HCT116 (cell line): ENCODE measurements around the gene AOC3. TPM values are rescaled to one million over a fixed set of nuclear protein-coding genes. Genes with fewer than 3 reads are reported as not detected.

Experiments
- ATAC-seq: fragments of 200-7000 bp; cut with Tn5 transposase; 2 replicates; pipeline ENCODE4 v1.9.1; 2020; ENCODE audit warnings: mild to moderate bottlenecking, moderate library complexity
- BruUV-seq: library from RNA; stranded (reverse); fragments of 400-500 nt; replicated peaks from 2 replicates; lab custom pipeline; 2021; lab: Mats Ljungman, UMichigan
- CTCF ChIA-PET: fragments of 300-600 bp; sonication (Branson Sonifier 250); formaldehyde crosslinking; loops from one replicate; lab custom pipeline; 2021; ENCODE audit warnings: antibody characterized with exemption; lab: Charles Lee
- POLR2A ChIA-PET: fragments of 300-600, 350-600 bp; sonication (Branson Sonifier 250); formaldehyde crosslinking; loops from one replicate; lab custom pipeline; 2021; ENCODE audit warnings: antibody characterized with exemption; lab: Charles Lee
- RAD21 ChIA-PET, 2 experiments: fragments of 300-600 bp; sonication (Branson Sonifier 250); formaldehyde crosslinking; loops; one replicate each; lab custom pipeline; 2023; ENCODE audit warnings: low total read pairs in 2 of 2; ENCODE audit not compliant: uncharacterized antibody in 2 of 2, unreplicated experiment in 2 of 2, low non-redundant PET in 1 of 2; lab: Charles Lee
- DNase-seq: peaks from one replicate; pipeline ENCODE4 v3.0.0-alpha.2; 2010; ENCODE audit warnings: low read depth, low spot score
- H2AFZ ChIP-seq: fragments of 200-600 bp; shearing (Covaris generic), sonication (generic); 2 replicates; pipeline ENCODE4 v1.6.1; 2017; ENCODE audit warnings: low read depth, mixed run types, mixed read lengths, antibody characterized with exemption, low read length; ENCODE audit not compliant: poor library complexity, severe bottlenecking
- H3K27ac ChIP-seq: 2 replicates; pipeline ENCODE4 v1.5.1; 2012; ENCODE audit warnings: low read depth, low read length
- H3K27me3 ChIP-seq: fragments of 200-600 bp; sonication (generic); 2 replicates; pipeline ENCODE4 v1.6.1; 2016; ENCODE audit warnings: mixed run types, low read length, mixed read lengths; ENCODE audit not compliant: insufficient read depth
- H3K36me3 ChIP-seq, 2 experiments: fragments of 200-500 bp in 1 of 2; fragments of 200-600 bp in 1 of 2; sonication (Bioruptor generic) in 1 of 2; sonication (generic) in 1 of 2; 2 replicates each; pipeline versions ENCODE4 v1.5.1 to v1.6.1; 2014 to 2016; ENCODE audit warnings: low read length in 2 of 2, inconsistent platforms in 1 of 2, mixed read lengths in 1 of 2, mixed run types in 1 of 2; ENCODE audit not compliant: insufficient read depth in 2 of 2, control insufficient read depth in 1 of 2
- H3K4me1 ChIP-seq, 2 experiments: fragments of 200-600 bp in 1 of 2; sonication (generic) in 1 of 2; 2 replicates each; pipeline versions ENCODE4 v1.5.1 to v1.6.1; 2012 to 2017; ENCODE audit warnings: low read length in 2 of 2, inconsistent platforms in 1 of 2, mild to moderate bottlenecking in 1 of 2, mixed read lengths in 1 of 2, mixed run types in 1 of 2, moderate library complexity in 1 of 2; ENCODE audit not compliant: insufficient read depth in 2 of 2, control insufficient read depth in 1 of 2
- H3K4me2 ChIP-seq: fragments of 200-600 bp; sonication (generic); 2 replicates; pipeline ENCODE4 v1.6.1; 2017; ENCODE audit warnings: mixed run types, low read length, mixed read lengths
- H3K4me3 ChIP-seq, 2 experiments: fragments of 200-600 bp in 1 of 2; sonication (generic) in 1 of 2; replicated peaks in 1 of 2; 2 replicates each; pipeline ENCODE4 v1.5.1; 2011 to 2016; ENCODE audit warnings: low read length in 2 of 2, control low read depth in 1 of 2, low read depth in 1 of 2, mild to moderate bottlenecking in 1 of 2, mixed read lengths in 1 of 2, mixed run types in 1 of 2
- H3K79me2 ChIP-seq: fragments of 200-600 bp; sonication (generic); 2 replicates; pipeline ENCODE4 v1.6.1; 2017; ENCODE audit warnings: mild to moderate bottlenecking, mixed run types, low read length, moderate library complexity, mixed read lengths; ENCODE audit not compliant: insufficient read depth
- H3K9ac ChIP-seq: fragments of 200-600 bp; sonication (generic); 2 replicates; pipeline ENCODE4 v1.6.1; 2016; ENCODE audit warnings: low read length, mixed read lengths
- H3K9me2 ChIP-seq: fragments of 200-600 bp; sonication (generic), shearing (Covaris generic); 2 replicates; pipeline ENCODE4 v1.6.1; 2017; ENCODE audit warnings: mixed run types, mild to moderate bottlenecking, moderate library complexity; ENCODE audit not compliant: insufficient read depth
- H3K9me3 ChIP-seq, 2 experiments: fragments of 200-500 bp in 1 of 2; fragments of 200-600 bp in 1 of 2; sonication (Bioruptor generic) in 1 of 2; sonication (generic) in 1 of 2; 2 replicates each; pipeline ENCODE4 v1.6.1; 2014 to 2017; ENCODE audit warnings: low read length in 2 of 2, mixed read lengths in 2 of 2, inconsistent platforms in 1 of 2, low read depth in 1 of 2, mild to moderate bottlenecking in 1 of 2, mixed run types in 1 of 2, moderate library complexity in 1 of 2; ENCODE audit not compliant: control insufficient read depth in 1 of 2, insufficient read depth in 1 of 2
- H4K20me1 ChIP-seq: fragments of 200-600 bp; sonication (generic), shearing (Covaris generic); 2 replicates; pipeline ENCODE4 v1.6.1; 2017; ENCODE audit warnings: mixed run types, mild to moderate bottlenecking, moderate library complexity; ENCODE audit not compliant: insufficient read depth
- CBX3 ChIP-seq: IDR thresholded peaks from 2 replicates; pipeline ENCODE4 v1.6.1; 2012; ENCODE audit warnings: low read depth
- CEBPB ChIP-seq: IDR thresholded peaks from 2 replicates; pipeline ENCODE4 v1.6.1; 2012; ENCODE audit warnings: low read depth
- EGR1 ChIP-seq: IDR thresholded peaks from 2 replicates; pipeline ENCODE4 v1.6.1; 2012; ENCODE audit warnings: low read depth
- ELF1 ChIP-seq: IDR thresholded peaks from 2 replicates; pipeline ENCODE4 v1.6.1; 2012; ENCODE audit warnings: low read depth, borderline replicate concordance
- EZH2 ChIP-seq: fragments of 200-600 bp; sonication (generic); IDR thresholded peaks from 2 replicates; pipeline ENCODE4 v1.6.1; 2017; ENCODE audit warnings: antibody characterized with exemption, mixed run types
- EZH2phosphoT487 ChIP-seq: fragments of 200-600 bp; IDR thresholded peaks from 2 replicates; pipeline ENCODE4 v1.6.1; 2018; ENCODE audit warnings: antibody characterized with exemption, borderline replicate concordance
- FOSL1 ChIP-seq: IDR thresholded peaks from 2 replicates; pipeline ENCODE4 v1.6.1; 2012; ENCODE audit warnings: low read depth
- JUND ChIP-seq: IDR thresholded peaks from 2 replicates; pipeline ENCODE4 v1.6.1; 2012
- POLR2A ChIP-seq: IDR thresholded peaks from 2 replicates; pipeline ENCODE4 v1.7.0; 2011; ENCODE audit warnings: borderline replicate concordance; ENCODE audit not compliant: insufficient read depth, insufficient read length; ENCODE audit errors: extremely low read depth
- POLR2AphosphoS5 ChIP-seq: IDR thresholded peaks from 2 replicates; pipeline ENCODE4 v1.6.1; 2011; ENCODE audit warnings: mild to moderate bottlenecking, low read depth, low read length, moderate library complexity
- RAD21 ChIP-seq: IDR thresholded peaks from 2 replicates; pipeline ENCODE4 v1.6.1; 2012; ENCODE audit warnings: low read depth, mild to moderate bottlenecking
- SIN3A ChIP-seq: IDR thresholded peaks from 2 replicates; pipeline ENCODE4 v1.6.1; 2012; ENCODE audit warnings: low read depth
- SP1 ChIP-seq: IDR thresholded peaks from 2 replicates; pipeline ENCODE4 v1.6.1; 2012; ENCODE audit warnings: low read depth
- SRF ChIP-seq: IDR thresholded peaks from 2 replicates; pipeline ENCODE4 v1.6.1; 2012; ENCODE audit warnings: low read depth
- TCF7L2 ChIP-seq: IDR thresholded peaks from 2 replicates; pipeline ENCODE4 v1.7.0; 2011; ENCODE audit warnings: borderline replicate concordance, inconsistent platforms; ENCODE audit not compliant: insufficient read depth, insufficient read length; ENCODE audit errors: extremely low read depth
- YY1 ChIP-seq: IDR thresholded peaks from 2 replicates; pipeline ENCODE4 v1.6.1; 2011; ENCODE audit warnings: low read length, low read depth, moderate library complexity, mild to moderate bottlenecking; ENCODE audit not compliant: insufficient replicate concordance; ENCODE audit errors: extremely low read depth
- ZFX ChIP-seq: fragments of 450-650 bp; IDR thresholded peaks from 2 replicates; pipeline ENCODE4 v1.6.1; 2017
- ZNF274 ChIP-seq: fragments of 200-500 bp; sonication (Bioruptor generic); IDR thresholded peaks from 2 replicates; pipeline ENCODE4 v1.6.1; 2014; ENCODE audit warnings: mild to moderate bottlenecking, low read depth, low read length, inconsistent platforms
- intact Hi-C: fragments of 100-400 bp; cut with micrococcal nuclease; formaldehyde crosslinking; loops from 2 replicates; pipeline ENCODE4 v1.10.0; 2022
- total RNA-seq: library from RNA; stranded (reverse); gene quantifications from one replicate; pipeline ENCODE4 v1.2.1, GENCODE V29; 2021; ENCODE audit not compliant: unreplicated experiment
- TF ChIP-seq, protein P1 (sequence below): IDR thresholded peaks from 2 replicates; pipeline ENCODE4 v1.6.1; 2012; ENCODE audit warnings: low read depth
- TF ChIP-seq, protein P2 (sequence below): IDR thresholded peaks from 2 replicates; pipeline ENCODE4 v1.6.1; 2011; ENCODE audit warnings: mild to moderate bottlenecking, low read length, moderate library complexity; ENCODE audit not compliant: insufficient replicate concordance; ENCODE audit errors: extremely low read depth

Gene AOC3
- total RNA-seq, 1 experiment from 2014 or later: 5.9 TPM

DNA sequence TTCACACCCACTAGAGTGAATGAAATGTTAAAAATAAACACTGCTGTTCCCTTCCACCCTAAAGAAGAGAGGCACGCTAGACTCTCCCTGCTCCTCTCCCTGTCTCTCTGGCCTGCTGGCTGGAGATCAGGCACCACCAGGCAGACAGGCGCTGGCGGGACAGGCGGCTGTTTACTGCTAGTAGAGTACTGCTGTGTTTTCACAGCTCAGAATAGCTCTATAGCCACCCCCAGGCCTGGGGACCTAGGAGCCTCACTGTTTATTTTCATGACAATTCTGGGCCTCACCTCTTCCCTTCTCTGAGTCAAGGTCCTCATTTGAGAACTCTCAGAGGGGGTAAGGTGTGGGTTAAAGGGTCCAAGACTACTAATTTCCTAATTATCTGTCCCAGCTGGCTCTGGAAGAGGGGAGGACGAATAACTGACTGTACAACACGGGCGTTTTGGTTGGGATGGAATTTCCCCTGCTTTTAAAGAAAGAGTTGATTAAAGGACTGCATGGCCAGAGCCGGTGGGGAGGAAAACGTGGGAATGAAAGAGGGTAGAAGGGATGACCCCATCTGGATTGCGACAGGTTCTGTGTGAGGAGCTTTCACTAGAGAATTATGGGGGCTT is 40.6 kb downstream of the AOC3 start:
- ChIA-PET POLR2A (no interaction called here), RAD21 (no interaction called here), CTCF (no interaction called here)
- TF ChIP-seq SRF: no peak
- no peak for TF ChIP-seq TCF7L2
- no peak for TF ChIP-seq JUND
- no peak for TF ChIP-seq EZH2phosphoT487
- no peak for TF ChIP-seq SIN3A
- no peak for TF ChIP-seq ZNF274
- no peak for TF ChIP-seq ZFX
- TF ChIP-seq, protein P1, sequence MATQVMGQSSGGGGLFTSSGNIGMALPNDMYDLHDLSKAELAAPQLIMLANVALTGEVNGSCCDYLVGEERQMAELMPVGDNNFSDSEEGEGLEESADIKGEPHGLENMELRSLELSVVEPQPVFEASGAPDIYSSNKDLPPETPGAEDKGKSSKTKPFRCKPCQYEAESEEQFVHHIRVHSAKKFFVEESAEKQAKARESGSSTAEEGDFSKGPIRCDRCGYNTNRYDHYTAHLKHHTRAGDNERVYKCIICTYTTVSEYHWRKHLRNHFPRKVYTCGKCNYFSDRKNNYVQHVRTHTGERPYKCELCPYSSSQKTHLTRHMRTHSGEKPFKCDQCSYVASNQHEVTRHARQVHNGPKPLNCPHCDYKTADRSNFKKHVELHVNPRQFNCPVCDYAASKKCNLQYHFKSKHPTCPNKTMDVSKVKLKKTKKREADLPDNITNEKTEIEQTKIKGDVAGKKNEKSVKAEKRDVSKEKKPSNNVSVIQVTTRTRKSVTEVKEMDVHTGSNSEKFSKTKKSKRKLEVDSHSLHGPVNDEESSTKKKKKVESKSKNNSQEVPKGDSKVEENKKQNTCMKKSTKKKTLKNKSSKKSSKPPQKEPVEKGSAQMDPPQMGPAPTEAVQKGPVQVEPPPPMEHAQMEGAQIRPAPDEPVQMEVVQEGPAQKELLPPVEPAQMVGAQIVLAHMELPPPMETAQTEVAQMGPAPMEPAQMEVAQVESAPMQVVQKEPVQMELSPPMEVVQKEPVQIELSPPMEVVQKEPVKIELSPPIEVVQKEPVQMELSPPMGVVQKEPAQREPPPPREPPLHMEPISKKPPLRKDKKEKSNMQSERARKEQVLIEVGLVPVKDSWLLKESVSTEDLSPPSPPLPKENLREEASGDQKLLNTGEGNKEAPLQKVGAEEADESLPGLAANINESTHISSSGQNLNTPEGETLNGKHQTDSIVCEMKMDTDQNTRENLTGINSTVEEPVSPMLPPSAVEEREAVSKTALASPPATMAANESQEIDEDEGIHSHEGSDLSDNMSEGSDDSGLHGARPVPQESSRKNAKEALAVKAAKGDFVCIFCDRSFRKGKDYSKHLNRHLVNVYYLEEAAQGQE: no peak
- no peak for TF ChIP-seq POLR2AphosphoS5
- TF ChIP-seq FOSL1: no peak
- no peak for TF ChIP-seq YY1
- TF ChIP-seq EGR1: no peak
- TF ChIP-seq POLR2A: no peak
- no peak for TF ChIP-seq ELF1
- no peak for TF ChIP-seq RAD21
- TF ChIP-seq CBX3: no peak
- TF ChIP-seq, protein P2, sequence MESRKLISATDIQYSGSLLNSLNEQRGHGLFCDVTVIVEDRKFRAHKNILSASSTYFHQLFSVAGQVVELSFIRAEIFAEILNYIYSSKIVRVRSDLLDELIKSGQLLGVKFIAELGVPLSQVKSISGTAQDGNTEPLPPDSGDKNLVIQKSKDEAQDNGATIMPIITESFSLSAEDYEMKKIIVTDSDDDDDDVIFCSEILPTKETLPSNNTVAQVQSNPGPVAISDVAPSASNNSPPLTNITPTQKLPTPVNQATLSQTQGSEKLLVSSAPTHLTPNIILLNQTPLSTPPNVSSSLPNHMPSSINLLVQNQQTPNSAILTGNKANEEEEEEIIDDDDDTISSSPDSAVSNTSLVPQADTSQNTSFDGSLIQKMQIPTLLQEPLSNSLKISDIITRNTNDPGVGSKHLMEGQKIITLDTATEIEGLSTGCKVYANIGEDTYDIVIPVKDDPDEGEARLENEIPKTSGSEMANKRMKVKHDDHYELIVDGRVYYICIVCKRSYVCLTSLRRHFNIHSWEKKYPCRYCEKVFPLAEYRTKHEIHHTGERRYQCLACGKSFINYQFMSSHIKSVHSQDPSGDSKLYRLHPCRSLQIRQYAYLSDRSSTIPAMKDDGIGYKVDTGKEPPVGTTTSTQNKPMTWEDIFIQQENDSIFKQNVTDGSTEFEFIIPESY: no peak
- TF ChIP-seq CEBPB: no peak
- no peak for TF ChIP-seq EZH2
- TF ChIP-seq SP1: no peak
- Histone ChIP-seq H3K27ac (no peak overlapping the region), H3K4me3 (no peak overlapping the region), H4K20me1 (no peaks in the 10 kb centered on the region), H3K4me2 (no peak overlapping the region), H3K9me2 (no peaks in the 10 kb centered on the region), H3K79me2 (no peaks in the 10 kb centered on the region), H3K36me3 (no peaks in the 10 kb centered on the region), H3K9me3 (no peaks in the 10 kb centered on the region), H3K9ac (no peak overlapping the region), H3K4me1 (peaks cover 0 to 11% of the 10 kb centered on the region in 2 experiments; a peak in 2 of 4 replicates), H2AFZ (no peak overlapping the region), H3K27me3 (no peaks in the 10 kb centered on the region)
- intact Hi-C loops: no loop called here
- ATAC-seq: no peak
- BruUV-seq: no TSS peak
- no peak for DNase-seq
